ENCODE measurements around the gene VIT.

Gene VIT

GRCh38 chr2:36716111-36716510 lies 19.6 kb downstream of the VIT start:
- Histone ChIP-seq H3K4me3 (ENCODE audit: low read length) (no peak overlapping the region), H3K36me3 (ENCODE audit: insufficient read depth, low read depth, low read length) (no peaks in the 10 kb centered on the region), H3K27ac (ENCODE audit: low read length) (no peak overlapping the region), H3K9ac (ENCODE audit: low read depth, low read length) (no peak overlapping the region), H3K9me3 (ENCODE audit: insufficient read depth, low read depth, low read length) (peaks cover 1% of the 10 kb centered on the region; the same call in 1 of the 2 replicates), H3K27me3 (ENCODE audit: insufficient read depth, low read length) (no peaks in the 10 kb centered on the region), H3K4me1 (ENCODE audit: insufficient read depth, low read length) (peaks cover 8% of the 10 kb centered on the region; the same call in 1 of the 2 replicates)

- H3K9me3 ChIP-seq (ENCODE audit: insufficient read depth, low read depth, low read length): no peaks in the 10 kb centered on the region
These were observed 21.2 kb downstream of the VIT start for GRCh38 chr2:36717603-36718266.

GRCh38 chr2:36727550-36727949 lies 31.0 kb downstream of the VIT start:
- Histone ChIP-seq H3K9ac (ENCODE audit: low read depth, low read length) (no peak overlapping the region), H3K27ac (ENCODE audit: low read length) (no peak overlapping the region), H3K27me3 (ENCODE audit: insufficient read depth, low read length) (no peaks in the 10 kb centered on the region), H3K36me3 (ENCODE audit: insufficient read depth, low read depth, low read length) (no peaks in the 10 kb centered on the region), H3K9me3 (ENCODE audit: insufficient read depth, low read depth, low read length) (no peaks in the 10 kb centered on the region), H3K4me1 (ENCODE audit: insufficient read depth, low read length) (no peaks in the 10 kb centered on the region), H3K4me3 (ENCODE audit: low read length) (no peak overlapping the region)

More at GRCh38 chr2:36717603-36718266, 21.2 kb downstream of the VIT start:
- H3K27ac ChIP-seq (ENCODE audit: low read length): no peak overlapping the region
- H3K4me3 ChIP-seq (ENCODE audit: low read length): no peak overlapping the region
- H3K36me3 ChIP-seq (ENCODE audit: insufficient read depth, low read depth, low read length): no peaks in the 10 kb centered on the region
- H3K27me3 ChIP-seq (ENCODE audit: insufficient read depth, low read length): no peaks in the 10 kb centered on the region
- H3K9ac ChIP-seq (ENCODE audit: low read depth, low read length): no peak overlapping the region
- peaks cover 8% of the 10 kb centered on the region; the same call in 1 of the 2 replicates for H3K4me1 ChIP-seq (ENCODE audit: insufficient read depth, low read length)

GRCh38 chr2:36729067-36729466 lies 32.6 kb downstream of the VIT start:
- Histone ChIP-seq H3K4me1 (ENCODE audit: insufficient read depth, low read length) (peaks cover 5% of the 10 kb centered on the region; the same call in 1 of the 2 replicates), H3K27me3 (ENCODE audit: insufficient read depth, low read length) (no peaks in the 10 kb centered on the region), H3K36me3 (ENCODE audit: insufficient read depth, low read depth, low read length) (no peaks in the 10 kb centered on the region), H3K9ac (ENCODE audit: low read depth, low read length) (no peak overlapping the region), H3K4me3 (ENCODE audit: low read length) (no peak overlapping the region), H3K27ac (ENCODE audit: low read length) (no peak overlapping the region), H3K9me3 (ENCODE audit: insufficient read depth, low read depth, low read length) (no peaks in the 10 kb centered on the region)

- Histone ChIP-seq H3K9me3 (ENCODE audit: insufficient read depth, low read depth, low read length) (no peaks in the 10 kb centered on the region), H3K27ac (ENCODE audit: low read length) (no peak overlapping the region)
These were observed 35.6 kb downstream of the VIT start for GRCh38 chr2:36731941-36732672.

GRCh38 chr2:36732673-36733036 lies 36.1 kb downstream of the VIT start:
- H3K36me3 ChIP-seq (ENCODE audit: insufficient read depth, low read depth, low read length): no peaks in the 10 kb centered on the region
- H3K4me3 ChIP-seq (ENCODE audit: low read length): no peak overlapping the region
- no peak overlapping the region for H3K9ac ChIP-seq (ENCODE audit: low read depth, low read length)
- H3K4me1 ChIP-seq (ENCODE audit: insufficient read depth, low read length): peaks cover 10% of the 10 kb centered on the region; the same call in 1 of the 2 replicates
- H3K9me3 ChIP-seq (ENCODE audit: insufficient read depth, low read depth, low read length): no peaks in the 10 kb centered on the region
- H3K27me3 ChIP-seq (ENCODE audit: insufficient read depth, low read length): no peaks in the 10 kb centered on the region
- no peak overlapping the region for H3K27ac ChIP-seq (ENCODE audit: low read length)

More at GRCh38 chr2:36731941-36732672, 35.6 kb downstream of the VIT start:
- Histone ChIP-seq H3K36me3 (ENCODE audit: insufficient read depth, low read depth, low read length) (no peaks in the 10 kb centered on the region), H3K9ac (ENCODE audit: low read depth, low read length) (no peak overlapping the region), H3K27me3 (ENCODE audit: insufficient read depth, low read length) (no peaks in the 10 kb centered on the region), H3K4me1 (ENCODE audit: insufficient read depth, low read length) (peaks cover 5% of the 10 kb centered on the region; the same call in 1 of the 2 replicates), H3K4me3 (ENCODE audit: low read length) (no peak overlapping the region)

GRCh38 chr2:36733215-36733614 lies 36.7 kb downstream of the VIT start:
- H3K27ac ChIP-seq (ENCODE audit: low read length): no peak overlapping the region
- H3K9ac ChIP-seq (ENCODE audit: low read depth, low read length): no peak overlapping the region
- H3K4me3 ChIP-seq (ENCODE audit: low read length): no peak overlapping the region
- peaks cover 11% of the 10 kb centered on the region; the same call in 1 of the 2 replicates for H3K4me1 ChIP-seq (ENCODE audit: insufficient read depth, low read length)
- H3K9me3 ChIP-seq (ENCODE audit: insufficient read depth, low read depth, low read length): no peaks in the 10 kb centered on the region
- no peaks in the 10 kb centered on the region for H3K36me3 ChIP-seq (ENCODE audit: insufficient read depth, low read depth, low read length)
- no peaks in the 10 kb centered on the region for H3K27me3 ChIP-seq (ENCODE audit: insufficient read depth, low read length)

- Histone ChIP-seq H3K4me1 (ENCODE audit: insufficient read depth, low read length) (peaks cover 11% of the 10 kb centered on the region; the same call in 1 of the 2 replicates), H3K4me3 (ENCODE audit: low read length) (no peak overlapping the region), H3K9ac (ENCODE audit: low read depth, low read length) (no peak overlapping the region), H3K27me3 (ENCODE audit: insufficient read depth, low read length) (no peaks in the 10 kb centered on the region), H3K27ac (ENCODE audit: low read length) (no peak overlapping the region), H3K36me3 (ENCODE audit: insufficient read depth, low read depth, low read length) (no peaks in the 10 kb centered on the region), H3K9me3 (ENCODE audit: insufficient read depth, low read depth, low read length) (no peaks in the 10 kb centered on the region)
These were observed 37.8 kb downstream of the VIT start for GRCh38 chr2:36734304-36734703.

- Histone ChIP-seq H3K27me3 (ENCODE audit: insufficient read depth, low read length) (no peaks in the 10 kb centered on the region), H3K4me3 (ENCODE audit: low read length) (no peak overlapping the region), H3K9me3 (ENCODE audit: insufficient read depth, low read depth, low read length) (no peaks in the 10 kb centered on the region), H3K4me1 (ENCODE audit: insufficient read depth, low read length) (peaks cover 11% of the 10 kb centered on the region; the same call in 1 of the 2 replicates), H3K36me3 (ENCODE audit: insufficient read depth, low read depth, low read length) (no peaks in the 10 kb centered on the region), H3K27ac (ENCODE audit: low read length) (no peak overlapping the region), H3K9ac (ENCODE audit: low read depth, low read length) (no peak overlapping the region)
These were observed 40.7 kb downstream of the VIT start for GRCh38 chr2:36737131-36737750.

- no peaks in the 10 kb centered on the region for H3K36me3 ChIP-seq (ENCODE audit: insufficient read depth, low read depth, low read length)
- H3K4me3 ChIP-seq (ENCODE audit: low read length): no peak overlapping the region
- H3K9ac ChIP-seq (ENCODE audit: low read depth, low read length): no peak overlapping the region
- H3K27ac ChIP-seq (ENCODE audit: low read length): no peak overlapping the region
- peaks cover 6% of the 10 kb centered on the region; the same call in 1 of the 2 replicates for H3K4me1 ChIP-seq (ENCODE audit: insufficient read depth, low read length)
- no peaks in the 10 kb centered on the region for H3K27me3 ChIP-seq (ENCODE audit: insufficient read depth, low read length)
- H3K9me3 ChIP-seq (ENCODE audit: insufficient read depth, low read depth, low read length): no peaks in the 10 kb centered on the region
These were observed 43.6 kb downstream of the VIT start for GRCh38 chr2:36740061-36740460.

GRCh38 chr2:36741188-36741837 lies 44.8 kb downstream of the VIT start:
- Histone ChIP-seq H3K4me1 (ENCODE audit: insufficient read depth, low read length) (peaks cover 6% of the 10 kb centered on the region; the same call in 1 of the 2 replicates), H3K9me3 (ENCODE audit: insufficient read depth, low read depth, low read length) (no peaks in the 10 kb centered on the region), H3K27me3 (ENCODE audit: insufficient read depth, low read length) (no peaks in the 10 kb centered on the region), H3K9ac (ENCODE audit: low read depth, low read length) (no peak overlapping the region), H3K36me3 (ENCODE audit: insufficient read depth, low read depth, low read length) (no peaks in the 10 kb centered on the region), H3K27ac (ENCODE audit: low read length) (no peak overlapping the region), H3K4me3 (ENCODE audit: low read length) (no peak overlapping the region)

Measured in iPS-20b (cell line).